ENCODE results near the gene PLAAT5.

The PLAAT5 gene

GRCh38 chr11:63502252-63502820, 11.4 kb upstream of the PLAAT5 start:
- Histone ChIP-seq H3K9me3 (ENCODE audit: control extremely low read depth in 1 of 5, control insufficient read depth in 4 of 5, insufficient read depth in 2 of 5, low read depth in 1 of 5, low read length in 4 of 5) (peaks cover 0 to 26% (median 14%) of the 10 kb centered on the region in 5 experiments), H3K36me3 (ENCODE audit: control insufficient read depth in 4 of 4, insufficient read depth in 4 of 4, low read length in 3 of 4) (no peaks in the 10 kb centered on the region), H3K4me1 (ENCODE audit: control extremely low read depth in 1 of 4, control insufficient read depth in 4 of 4, insufficient read depth in 4 of 4, low read length in 3 of 4) (peaks cover 15 to 40% (median 38%) of the 10 kb centered on the region in 4 experiments), H3K4me3 (ENCODE audit: control insufficient read depth in 1 of 7, extremely low read depth in 1 of 7, insufficient read depth in 4 of 7, low read depth in 2 of 7, low read length in 6 of 7) (no peak overlapping the region), H3K27ac (ENCODE audit: insufficient read depth in 1 of 2, low read depth in 1 of 2, low read length in 2 of 2, poor library complexity in 1 of 2, severe bottlenecking in 2 of 2) (no peak overlapping the region), H3K27me3 (replicated peaks in 2 of 5; ENCODE audit: control insufficient read depth in 4 of 5, insufficient read depth in 5 of 5, low read length in 4 of 5) (peaks cover 0 to 5% (median 0%) of the 10 kb centered on the region in 5 experiments)
- 10% methylated on average over 2 of the region's 2 CpGs for WGBS (ENCODE audit: insufficient coverage)
- ChIA-PET CTCF (no interaction called here), POLR2A (no interaction called here)
- no peak for DNase-seq

- Histone ChIP-seq H3K27me3 (replicated peaks in 2 of 5; ENCODE audit: control insufficient read depth in 4 of 5, insufficient read depth in 5 of 5, low read length in 4 of 5) (peaks cover 0 to 5% (median 0%) of the 10 kb centered on the region in 5 experiments), H3K36me3 (ENCODE audit: control insufficient read depth in 4 of 4, insufficient read depth in 4 of 4, low read length in 3 of 4) (no peaks in the 10 kb centered on the region), H3K4me3 (ENCODE audit: control insufficient read depth in 1 of 7, extremely low read depth in 1 of 7, insufficient read depth in 4 of 7, low read depth in 2 of 7, low read length in 6 of 7) (no peak overlapping the region), H3K27ac (ENCODE audit: insufficient read depth in 1 of 2, low read depth in 1 of 2, low read length in 2 of 2, poor library complexity in 1 of 2, severe bottlenecking in 2 of 2) (no peak overlapping the region), H3K9me3 (ENCODE audit: control extremely low read depth in 1 of 5, control insufficient read depth in 4 of 5, insufficient read depth in 2 of 5, low read depth in 1 of 5, low read length in 4 of 5) (peaks cover 0 to 28% (median 14%) of the 10 kb centered on the region in 5 experiments), H3K4me1 (ENCODE audit: control extremely low read depth in 1 of 4, control insufficient read depth in 4 of 4, insufficient read depth in 4 of 4, low read length in 3 of 4) (peaks cover 6 to 29% (median 27%) of the 10 kb centered on the region in 4 experiments)
- 63% methylated on average over 1 of the region's 1 CpG for WGBS (ENCODE audit: insufficient coverage)
- no peak for DNase-seq
- CTCF ChIA-PET = no interaction called here
- POLR2A ChIA-PET = interaction anchor here (0.6 kb wide), 1 partner anchor 1007 kb away, joined by 4 read pairs; no protein-coding TSS in a partner anchor
These were observed 10.3 kb upstream of the PLAAT5 start for GRCh38 chr11:63501236-63501635.

- no peaks in the 10 kb centered on the region for H3K36me3 ChIP-seq (ENCODE audit: control insufficient read depth in 4 of 4, insufficient read depth in 4 of 4, low read length in 3 of 4)
- peaks cover 0 to 2% (median 0%) of the 10 kb centered on the region in 5 experiments for H3K27me3 ChIP-seq (replicated peaks in 2 of 5; ENCODE audit: control insufficient read depth in 4 of 5, insufficient read depth in 5 of 5, low read length in 4 of 5)
- H3K27ac ChIP-seq (ENCODE audit: insufficient read depth in 1 of 2, low read depth in 1 of 2, low read length in 2 of 2, poor library complexity in 1 of 2, severe bottlenecking in 2 of 2) = no peak overlapping the region
- H3K9me3 ChIP-seq (ENCODE audit: control extremely low read depth in 1 of 5, control insufficient read depth in 4 of 5, insufficient read depth in 2 of 5, low read depth in 1 of 5, low read length in 4 of 5) = peaks cover 0 to 28% (median 14%) of the 10 kb centered on the region in 5 experiments
- ChIA-PET POLR2A (no interaction called here), CTCF (interaction anchor here (0.9 to 1.2 kb wide), 2 partner anchors 10 to 21 kb away, joined by 3 to 5 read pairs; partner anchors contain the start of gene PLAAT5)
- H3K4me1 ChIP-seq (ENCODE audit: control extremely low read depth in 1 of 4, control insufficient read depth in 4 of 4, insufficient read depth in 4 of 4, low read length in 3 of 4) = peaks cover 4 to 17% (median 14%) of the 10 kb centered on the region in 4 experiments
- WGBS (ENCODE audit: insufficient coverage) = 94% methylated on average over 3 of the region's 4 CpGs
- H3K4me3 ChIP-seq (ENCODE audit: control insufficient read depth in 1 of 7, extremely low read depth in 1 of 7, insufficient read depth in 4 of 7, low read depth in 2 of 7, low read length in 6 of 7) = no peak overlapping the region
- no peak for DNase-seq
These were observed 8.9 kb upstream of the PLAAT5 start for GRCh38 chr11:63499874-63500273.

GRCh38 chr11:63494975-63495374, 4.0 kb upstream of the PLAAT5 start:
- CTCF ChIA-PET = interaction anchor here (1.4 kb wide), 1 partner anchor 16 kb away, joined by 6 read pairs; no protein-coding TSS in a partner anchor
- Histone ChIP-seq H3K4me1 (ENCODE audit: control extremely low read depth in 1 of 4, control insufficient read depth in 4 of 4, insufficient read depth in 4 of 4, low read length in 3 of 4) (peaks cover 11 to 23% (median 16%) of the 10 kb centered on the region in 4 experiments), H3K27me3 (replicated peaks in 2 of 5; ENCODE audit: control insufficient read depth in 4 of 5, insufficient read depth in 5 of 5, low read length in 4 of 5) (peaks cover 0 to 17% (median 10%) of the 10 kb centered on the region in 5 experiments), H3K36me3 (ENCODE audit: control insufficient read depth in 4 of 4, insufficient read depth in 4 of 4, low read length in 3 of 4) (no peaks in the 10 kb centered on the region), H3K4me3 (ENCODE audit: control insufficient read depth in 1 of 7, extremely low read depth in 1 of 7, insufficient read depth in 4 of 7, low read depth in 2 of 7, low read length in 6 of 7) (no peak overlapping the region), H3K27ac (ENCODE audit: insufficient read depth in 1 of 2, low read depth in 1 of 2, low read length in 2 of 2, poor library complexity in 1 of 2, severe bottlenecking in 2 of 2) (no peak overlapping the region), H3K9me3 (ENCODE audit: control extremely low read depth in 1 of 5, control insufficient read depth in 4 of 5, insufficient read depth in 2 of 5, low read depth in 1 of 5, low read length in 4 of 5) (peaks cover 0 to 26% (median 7%) of the 10 kb centered on the region in 5 experiments)
- WGBS (ENCODE audit: insufficient coverage) = 96% methylated on average over 3 of the region's 6 CpGs
- POLR2A ChIA-PET = no interaction called here
- no peak for DNase-seq

- no peak for DNase-seq
- Histone ChIP-seq H3K4me1 (ENCODE audit: control extremely low read depth in 1 of 4, control insufficient read depth in 4 of 4, insufficient read depth in 4 of 4, low read length in 3 of 4) (peaks cover 11 to 25% (median 16%) of the 10 kb centered on the region in 4 experiments), H3K27me3 (replicated peaks in 2 of 5; ENCODE audit: control insufficient read depth in 4 of 5, insufficient read depth in 5 of 5, low read length in 4 of 5) (peaks cover 0 to 20% (median 13%) of the 10 kb centered on the region in 5 experiments), H3K9me3 (ENCODE audit: control extremely low read depth in 1 of 5, control insufficient read depth in 4 of 5, insufficient read depth in 2 of 5, low read depth in 1 of 5, low read length in 4 of 5) (peaks cover 0 to 13% (median 3%) of the 10 kb centered on the region in 5 experiments), H3K27ac (ENCODE audit: insufficient read depth in 1 of 2, low read depth in 1 of 2, low read length in 2 of 2, poor library complexity in 1 of 2, severe bottlenecking in 2 of 2) (no peak overlapping the region), H3K36me3 (ENCODE audit: control insufficient read depth in 4 of 4, insufficient read depth in 4 of 4, low read length in 3 of 4) (no peaks in the 10 kb centered on the region), H3K4me3 (ENCODE audit: control insufficient read depth in 1 of 7, extremely low read depth in 1 of 7, insufficient read depth in 4 of 7, low read depth in 2 of 7, low read length in 6 of 7) (no peak overlapping the region)
- CTCF ChIA-PET = no interaction called here
- WGBS (ENCODE audit: insufficient coverage) = no CpG with 5 or more reads among the region's 1 CpG
- POLR2A ChIA-PET = no interaction called here
These were observed 2.2 kb upstream of the PLAAT5 start for GRCh38 chr11:63493127-63493526.

GRCh38 chr11:63492441-63492840, 1.5 kb upstream of the PLAAT5 start:
- WGBS (ENCODE audit: insufficient coverage) = no CpG with 5 or more reads among the region's 1 CpG
- no peak overlapping the region for H3K27ac ChIP-seq (ENCODE audit: insufficient read depth in 1 of 2, low read depth in 1 of 2, low read length in 2 of 2, poor library complexity in 1 of 2, severe bottlenecking in 2 of 2)
- no peaks in the 10 kb centered on the region for H3K36me3 ChIP-seq (ENCODE audit: control insufficient read depth in 4 of 4, insufficient read depth in 4 of 4, low read length in 3 of 4)
- peaks cover 11 to 25% (median 16%) of the 10 kb centered on the region in 4 experiments for H3K4me1 ChIP-seq (ENCODE audit: control extremely low read depth in 1 of 4, control insufficient read depth in 4 of 4, insufficient read depth in 4 of 4, low read length in 3 of 4)
- peaks cover 0 to 20% (median 13%) of the 10 kb centered on the region in 5 experiments for H3K27me3 ChIP-seq (replicated peaks in 2 of 5; ENCODE audit: control insufficient read depth in 4 of 5, insufficient read depth in 5 of 5, low read length in 4 of 5)
- H3K4me3 ChIP-seq (ENCODE audit: control insufficient read depth in 1 of 7, extremely low read depth in 1 of 7, insufficient read depth in 4 of 7, low read depth in 2 of 7, low read length in 6 of 7) = no peak overlapping the region
- CTCF ChIA-PET = interaction anchor here (4.8 to 6.0 kb wide), 2 partner anchors 13 to 14 kb away, joined by 36 to 40 read pairs; partner anchors contain the start of gene LGALS12
- peaks cover 0 to 11% (median 2%) of the 10 kb centered on the region in 5 experiments for H3K9me3 ChIP-seq (ENCODE audit: control extremely low read depth in 1 of 5, control insufficient read depth in 4 of 5, insufficient read depth in 2 of 5, low read depth in 1 of 5, low read length in 4 of 5)
- POLR2A ChIA-PET = no interaction called here
- DNase-seq = no peak
